Measurements from ENCODE around the gene RFWD3.

DNA sequence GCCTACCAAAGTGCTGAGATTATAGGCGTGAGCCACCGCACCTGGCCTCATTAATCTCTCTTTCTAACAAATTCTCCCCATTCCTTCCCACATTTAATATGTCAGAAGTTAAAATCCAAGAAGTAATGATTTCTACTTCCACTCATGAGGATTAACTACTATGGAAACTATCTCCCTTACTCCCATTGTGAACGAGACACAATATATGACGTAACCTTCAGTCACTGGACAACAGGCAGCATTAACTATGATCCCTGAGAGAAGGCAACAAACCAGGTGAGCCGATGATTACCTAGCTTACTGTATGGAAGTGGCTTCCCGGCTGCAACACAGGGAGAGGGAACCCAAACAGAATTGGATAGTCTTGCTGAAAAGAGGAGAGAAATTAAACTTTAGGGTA is 79.7 kb downstream of the RFWD3 start:
- TF ChIP-seq POLR2A (IDR thresholded peaks at IDR 0.05) (no peak), EP300 (IDR thresholded peaks at IDR 0.05) (no peak)
- TF ChIP-seq, protein P1, sequence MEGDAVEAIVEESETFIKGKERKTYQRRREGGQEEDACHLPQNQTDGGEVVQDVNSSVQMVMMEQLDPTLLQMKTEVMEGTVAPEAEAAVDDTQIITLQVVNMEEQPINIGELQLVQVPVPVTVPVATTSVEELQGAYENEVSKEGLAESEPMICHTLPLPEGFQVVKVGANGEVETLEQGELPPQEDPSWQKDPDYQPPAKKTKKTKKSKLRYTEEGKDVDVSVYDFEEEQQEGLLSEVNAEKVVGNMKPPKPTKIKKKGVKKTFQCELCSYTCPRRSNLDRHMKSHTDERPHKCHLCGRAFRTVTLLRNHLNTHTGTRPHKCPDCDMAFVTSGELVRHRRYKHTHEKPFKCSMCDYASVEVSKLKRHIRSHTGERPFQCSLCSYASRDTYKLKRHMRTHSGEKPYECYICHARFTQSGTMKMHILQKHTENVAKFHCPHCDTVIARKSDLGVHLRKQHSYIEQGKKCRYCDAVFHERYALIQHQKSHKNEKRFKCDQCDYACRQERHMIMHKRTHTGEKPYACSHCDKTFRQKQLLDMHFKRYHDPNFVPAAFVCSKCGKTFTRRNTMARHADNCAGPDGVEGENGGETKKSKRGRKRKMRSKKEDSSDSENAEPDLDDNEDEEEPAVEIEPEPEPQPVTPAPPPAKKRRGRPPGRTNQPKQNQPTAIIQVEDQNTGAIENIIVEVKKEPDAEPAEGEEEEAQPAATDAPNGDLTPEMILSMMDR (IDR thresholded peaks at IDR 0.05), result no peak
